HG03159 (cell line): Measurements from ENCODE around the gene THOC1.

Experiments
- ATAC-seq: cut with Tn5 transposase; IDR thresholded peaks from one replicate; pipeline ENCODE4 v1.9.1; 2021; ENCODE audit warnings: mild to moderate bottlenecking, moderate library complexity; ENCODE audit not compliant: unreplicated experiment

Gene THOC1

DNA sequence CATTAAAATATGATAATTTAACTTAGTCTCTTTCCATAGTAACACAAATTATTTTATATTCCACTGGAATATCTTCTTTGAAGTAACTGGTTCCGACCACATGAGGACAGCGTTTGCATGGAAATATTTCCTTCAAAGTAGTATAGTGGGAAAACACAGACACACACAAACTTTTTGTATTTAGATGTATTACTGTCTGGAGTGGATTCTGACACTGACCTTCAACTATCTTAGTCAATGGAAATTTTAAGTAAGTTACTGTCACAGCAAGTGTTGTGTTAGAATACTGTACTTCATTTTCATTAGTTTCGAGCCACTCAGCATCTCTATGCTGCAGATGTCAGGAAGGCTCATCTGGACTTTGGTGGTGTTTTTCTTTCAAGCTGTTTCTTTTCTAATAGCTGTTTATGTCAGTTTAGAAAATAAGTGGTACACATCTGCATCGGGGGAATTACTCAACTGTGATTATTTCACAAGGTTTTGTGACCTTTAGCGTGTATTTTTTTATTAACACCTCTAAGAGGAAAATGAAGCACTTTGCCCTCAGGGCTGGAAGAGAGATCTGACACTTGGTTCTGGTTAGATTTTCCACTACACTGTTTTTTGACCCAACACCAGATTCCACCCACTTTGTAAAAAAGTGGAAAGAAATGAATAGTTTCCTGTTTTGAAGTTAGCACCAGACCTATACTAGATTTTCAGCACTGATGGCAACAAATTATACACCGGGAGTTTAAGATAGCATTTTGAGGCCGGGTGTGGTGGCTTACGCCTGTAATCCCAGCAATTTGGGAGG, 18.9 kb upstream of the THOC1 start:
- ATAC-seq: no peak

DNA sequence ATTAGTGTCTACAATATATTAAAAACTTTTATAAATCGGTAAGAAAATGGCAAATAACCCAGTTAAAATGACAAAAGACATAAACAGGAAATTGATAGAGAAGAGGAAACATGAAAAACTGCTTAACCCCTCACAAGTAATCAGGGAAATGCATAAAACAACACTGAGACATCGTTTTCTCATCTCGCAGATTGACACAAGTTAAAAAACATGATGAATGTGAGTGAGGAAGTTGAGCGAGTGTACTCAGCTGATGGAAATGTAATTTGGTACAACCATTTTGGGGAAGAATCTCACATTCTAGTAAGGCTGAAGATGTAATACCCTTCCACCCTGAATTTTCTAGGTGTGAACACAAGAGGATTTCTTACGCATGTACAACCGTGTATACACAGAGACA, 18.0 kb upstream of the THOC1 start:
- ATAC-seq: no peak

DNA sequence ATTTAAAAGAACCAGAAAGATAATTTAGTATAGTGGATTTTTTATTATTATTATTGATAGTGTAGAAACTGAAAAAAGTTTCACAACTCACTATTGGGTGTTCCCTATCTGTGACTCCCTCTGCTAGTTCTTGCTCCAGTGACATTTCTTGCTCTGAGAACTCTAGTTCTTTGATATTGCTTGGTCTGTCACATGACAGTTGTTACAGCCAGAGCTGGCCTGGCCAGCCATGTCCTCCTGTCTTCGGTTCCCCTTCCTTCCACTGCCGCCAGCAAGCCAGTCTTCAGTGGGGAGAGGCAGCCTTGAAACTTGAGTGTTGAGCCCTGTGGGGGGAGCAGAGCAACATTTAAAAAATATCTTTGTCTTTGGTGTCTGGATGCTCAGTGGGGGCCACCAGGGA, 7.6 kb upstream of the THOC1 start:
- no peak for ATAC-seq

DNA sequence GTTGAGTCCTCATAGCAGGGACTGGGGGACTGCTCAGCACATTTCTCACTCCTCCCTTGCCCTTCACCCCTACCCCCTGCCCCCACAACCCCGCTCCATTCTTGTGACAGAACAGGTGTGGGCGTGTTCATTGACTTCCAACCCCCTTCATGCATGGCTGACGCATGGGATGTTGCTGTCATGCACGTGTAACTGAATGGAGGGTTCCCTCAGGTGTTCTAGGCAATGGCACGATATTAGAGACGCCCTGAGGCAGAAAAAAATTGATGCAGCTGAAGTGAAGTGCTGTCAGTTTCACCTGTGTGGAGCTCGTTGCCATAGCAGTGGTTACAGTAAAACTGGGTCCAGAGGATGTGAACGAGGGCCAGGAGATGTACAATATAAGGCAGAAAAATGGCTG, 6.5 kb upstream of the THOC1 start:
- no peak for ATAC-seq

DNA sequence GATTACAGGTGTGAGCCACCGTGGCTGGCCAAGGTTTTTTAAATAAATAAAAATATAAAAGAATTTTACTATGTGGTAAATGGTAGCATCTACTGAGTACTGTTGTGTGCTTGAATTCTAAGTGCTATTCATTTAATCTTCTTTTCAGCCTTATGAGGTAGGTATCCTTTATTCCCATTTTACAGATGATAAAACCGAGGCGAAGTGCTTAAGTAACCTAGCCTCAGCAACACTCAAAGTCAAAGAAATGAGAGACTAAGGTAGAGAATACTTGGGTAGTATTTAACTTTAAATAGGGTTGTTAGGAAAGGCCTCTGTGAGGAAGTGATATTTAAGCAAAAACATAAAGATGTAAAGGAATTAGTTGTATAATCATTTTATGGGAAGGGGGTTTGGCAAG, 5.7 kb upstream of the THOC1 start:
- no peak for ATAC-seq

DNA sequence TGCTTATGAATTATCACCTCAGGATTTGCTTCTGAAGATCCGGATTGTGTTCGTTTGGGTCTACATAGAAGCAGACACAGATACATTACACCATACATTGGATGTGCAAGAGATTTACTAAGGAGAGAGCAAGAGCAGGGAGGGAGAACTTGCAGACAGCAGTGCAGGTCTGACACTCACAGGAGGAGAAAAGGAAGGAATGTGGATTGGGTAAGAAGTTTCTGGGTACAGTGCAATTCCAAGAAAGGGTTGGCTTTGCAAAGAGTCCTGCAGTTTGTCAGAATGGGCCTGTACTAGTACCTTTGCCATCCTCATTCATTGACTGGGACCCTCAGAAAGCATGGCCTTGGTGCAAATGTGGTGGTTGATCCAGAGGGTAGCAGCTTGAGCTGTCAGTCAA, 4.8 kb upstream of the THOC1 start:
- no peak for ATAC-seq

DNA sequence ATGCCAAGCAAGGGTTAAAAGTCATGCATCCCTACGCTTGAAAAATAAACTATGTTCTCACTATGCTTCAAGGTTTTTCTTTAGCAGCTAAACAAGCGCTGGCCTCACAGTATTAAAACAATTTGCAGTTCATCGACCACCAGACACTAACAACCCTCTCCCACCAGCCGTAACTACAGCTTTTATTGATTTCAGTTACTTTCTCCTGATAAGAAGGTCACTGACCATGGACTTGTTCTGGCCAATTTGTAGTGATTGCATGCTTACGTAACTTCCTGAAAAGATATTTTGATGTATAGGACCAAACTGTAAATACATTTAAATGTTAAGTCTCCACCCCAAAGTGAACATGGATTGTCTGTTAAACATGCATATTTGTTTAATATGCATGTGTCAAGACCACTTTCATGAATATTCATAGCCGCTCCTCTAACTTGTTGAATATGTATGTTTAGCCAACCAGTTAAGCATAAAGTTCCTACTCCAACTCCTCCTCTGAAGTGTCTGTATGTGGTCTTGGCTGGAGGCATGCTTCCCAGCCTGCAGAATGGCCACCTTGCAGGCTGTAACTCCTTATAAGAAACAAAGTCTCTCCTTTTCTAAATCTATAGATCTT, 1.7 kb upstream of the THOC1 start:
- no peak for ATAC-seq

DNA sequence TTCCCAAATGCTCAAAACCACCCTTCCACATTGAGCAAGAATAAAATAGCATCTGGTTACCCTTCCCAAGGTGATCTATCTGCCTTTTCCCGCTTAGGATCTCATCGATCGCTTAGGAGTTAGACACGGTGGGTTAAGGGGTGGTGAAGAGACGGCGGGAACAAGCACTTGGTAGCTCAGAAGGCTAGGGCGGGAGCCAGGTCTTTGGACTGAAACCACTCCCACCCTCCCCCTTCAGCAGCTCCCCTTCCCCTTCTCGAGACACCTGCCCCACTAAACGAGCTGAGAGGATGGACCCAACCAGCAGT, 513 bp downstream of the THOC1 start:
- no peak for ATAC-seq

DNA sequence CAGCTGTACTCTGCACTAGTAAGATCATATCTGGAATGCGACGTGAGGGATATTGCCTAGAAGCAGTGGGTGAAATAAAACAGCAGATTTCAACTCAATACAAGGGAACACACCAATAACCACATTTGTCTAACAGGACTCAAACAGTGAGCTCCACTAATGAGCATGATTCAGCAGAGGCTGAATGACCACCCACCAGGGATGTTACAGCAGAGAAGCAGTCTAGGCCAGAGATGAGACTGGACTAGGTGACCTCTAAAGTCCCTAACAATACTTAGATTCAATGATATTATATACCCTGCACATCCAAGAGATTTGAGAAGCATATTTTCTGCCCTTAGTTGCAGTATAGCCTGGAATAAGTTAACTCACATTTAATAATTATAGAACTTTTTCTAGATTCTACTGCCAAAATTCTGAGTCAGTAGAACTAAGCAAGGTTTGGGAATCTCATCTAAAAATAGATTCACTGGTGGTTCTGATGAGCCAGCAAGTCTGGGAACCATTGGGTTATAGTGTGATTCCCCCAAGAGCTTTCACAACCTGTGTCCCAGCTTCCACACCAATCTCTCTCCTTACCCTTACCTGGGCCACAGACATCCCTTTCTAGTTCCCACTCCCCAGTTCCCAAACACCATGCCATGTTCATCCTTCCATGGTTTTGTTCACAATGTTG, 6.3 kb downstream of the THOC1 start:
- ATAC-seq: no peak

DNA sequence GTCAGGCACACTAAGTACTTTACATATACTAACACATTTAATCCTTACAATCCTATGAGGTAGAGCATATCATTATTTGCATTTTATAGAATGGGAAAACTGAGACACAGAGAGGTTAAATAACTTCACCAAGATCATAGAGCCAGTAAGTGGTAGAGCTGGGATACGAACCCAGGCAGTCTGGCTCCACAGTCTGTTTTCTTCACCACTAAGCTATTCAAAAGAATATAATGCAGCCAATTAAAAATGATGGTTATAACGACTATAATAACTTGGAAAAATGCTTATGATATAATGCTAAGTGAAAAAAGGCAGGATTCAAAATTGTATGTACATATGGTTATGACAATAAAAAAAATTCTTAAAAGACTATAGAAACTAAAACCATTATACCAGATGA, 7.3 kb downstream of the THOC1 start:
- ATAC-seq: no peak

DNA sequence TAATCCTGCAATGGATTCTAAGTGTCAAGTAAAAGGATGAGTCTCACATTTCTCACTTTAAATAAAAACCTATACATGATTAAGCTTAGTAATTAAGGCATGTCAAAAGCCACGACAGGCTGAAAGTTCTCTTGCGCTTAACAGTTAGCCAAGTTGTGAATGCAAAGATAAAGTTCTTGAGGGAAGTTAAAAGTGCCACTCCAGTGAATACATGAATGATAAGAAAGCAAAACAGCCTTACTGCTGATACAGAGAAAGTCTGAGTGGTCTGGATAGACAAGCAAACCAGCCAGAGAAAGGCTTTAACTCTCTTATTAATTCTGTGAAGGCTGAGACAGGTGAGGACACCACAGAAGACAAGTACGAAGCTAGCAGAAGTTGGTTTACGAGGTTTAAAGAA, 12.7 kb downstream of the THOC1 start:
- no peak for ATAC-seq

DNA sequence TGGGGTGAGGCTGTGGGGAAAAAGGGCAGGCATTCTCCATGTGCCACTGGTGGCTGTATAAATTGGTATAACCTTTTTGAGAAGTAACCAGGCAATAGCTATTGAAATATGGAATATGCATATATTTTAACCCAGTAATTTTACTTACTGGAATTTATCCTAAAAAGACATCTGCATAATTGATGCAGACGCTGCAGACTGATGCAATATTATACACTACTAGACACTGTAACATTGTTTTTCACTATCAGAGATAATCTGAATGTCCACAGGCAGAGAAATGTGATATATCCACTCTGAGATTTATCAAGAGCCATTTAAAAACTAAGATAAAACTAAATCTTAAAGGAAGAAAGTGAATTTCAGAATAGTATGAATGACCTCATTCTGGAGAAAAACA, 14.7 kb downstream of the THOC1 start:
- ATAC-seq: no peak

DNA sequence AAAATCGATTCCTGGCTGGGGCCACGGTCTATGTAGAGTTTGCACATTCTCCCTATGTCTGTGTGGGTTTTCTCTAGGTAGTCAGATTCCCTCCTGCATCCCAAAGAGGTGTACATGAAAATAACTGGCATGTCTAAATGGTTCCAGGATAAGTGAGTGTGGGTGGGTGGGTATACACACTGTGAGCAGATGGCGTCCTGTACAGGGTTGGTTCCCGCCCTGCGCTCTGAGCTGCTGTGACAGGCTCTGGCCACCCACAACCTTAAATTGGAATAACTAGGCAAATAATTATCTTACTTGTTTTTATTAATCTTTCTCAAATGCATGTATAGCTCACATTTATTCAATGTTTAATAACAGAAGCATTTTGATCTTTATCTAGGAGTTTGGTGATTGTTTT, 16.3 kb downstream of the THOC1 start:
- ATAC-seq: no peak

DNA sequence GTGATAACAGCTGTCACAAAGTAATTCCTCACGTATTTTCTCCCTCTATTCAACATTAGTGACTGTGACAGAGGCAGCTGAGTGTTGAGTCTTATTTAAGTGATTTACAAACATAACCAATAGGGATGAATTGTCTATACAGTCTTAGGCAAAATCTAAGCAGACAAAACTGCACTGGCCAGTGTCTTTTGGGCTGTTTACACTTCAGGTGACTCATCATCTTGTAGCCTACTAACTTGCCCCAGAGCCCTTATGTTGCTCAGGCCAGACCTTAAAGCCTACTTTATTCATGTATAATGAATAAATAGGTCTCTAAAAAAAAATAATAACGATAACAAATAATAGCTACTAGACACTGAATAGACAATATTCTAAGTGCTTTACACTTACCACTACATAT, 17.2 kb downstream of the THOC1 start:
- ATAC-seq: no peak

DNA sequence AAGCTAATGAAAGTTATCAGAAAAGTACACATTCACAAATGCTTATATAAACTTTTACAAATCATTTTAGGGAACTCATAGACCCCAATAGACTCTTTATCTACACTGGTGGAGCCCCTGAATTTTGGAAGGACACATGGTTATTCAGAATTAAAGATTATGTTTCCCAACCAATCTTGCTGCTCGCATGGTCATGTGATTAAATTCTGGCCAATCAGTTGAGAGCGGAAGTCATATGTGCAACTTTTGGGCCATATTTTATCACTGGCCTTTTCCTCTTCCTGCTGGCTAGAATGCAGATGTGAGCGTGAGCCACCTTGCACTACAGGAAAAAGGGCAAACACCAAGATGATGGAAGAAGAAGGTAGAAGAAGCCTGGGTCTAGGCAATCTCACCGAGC, 19.8 kb downstream of the THOC1 start:
- no peak for ATAC-seq

DNA sequence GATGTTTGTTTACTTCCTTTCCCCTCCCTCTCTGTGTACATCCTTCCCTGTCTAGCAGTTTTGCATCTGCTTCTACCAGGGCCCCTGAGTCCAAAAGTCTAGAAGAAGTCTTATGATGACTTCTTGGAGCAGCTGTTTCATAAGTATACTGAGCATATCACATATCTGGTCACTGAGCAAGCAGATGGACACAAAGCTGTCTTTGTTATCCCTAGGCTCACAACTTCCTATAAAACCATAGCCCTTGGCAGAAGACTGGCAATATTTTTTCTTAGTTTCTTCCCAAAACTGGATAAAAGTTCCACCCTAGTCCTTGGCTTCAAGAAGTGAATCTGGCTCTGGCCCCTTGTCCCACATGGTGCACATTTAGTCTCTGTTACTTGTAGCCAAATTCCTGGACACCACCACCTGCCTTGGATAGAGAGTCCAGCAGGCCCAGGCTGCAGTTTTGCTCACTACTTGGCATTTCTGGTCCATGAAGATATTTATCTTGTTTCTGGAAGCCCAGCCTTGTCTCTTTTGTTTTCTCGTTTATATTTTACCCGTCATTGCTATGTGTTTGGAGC, 22.5 kb downstream of the THOC1 start:
- no peak for ATAC-seq

DNA sequence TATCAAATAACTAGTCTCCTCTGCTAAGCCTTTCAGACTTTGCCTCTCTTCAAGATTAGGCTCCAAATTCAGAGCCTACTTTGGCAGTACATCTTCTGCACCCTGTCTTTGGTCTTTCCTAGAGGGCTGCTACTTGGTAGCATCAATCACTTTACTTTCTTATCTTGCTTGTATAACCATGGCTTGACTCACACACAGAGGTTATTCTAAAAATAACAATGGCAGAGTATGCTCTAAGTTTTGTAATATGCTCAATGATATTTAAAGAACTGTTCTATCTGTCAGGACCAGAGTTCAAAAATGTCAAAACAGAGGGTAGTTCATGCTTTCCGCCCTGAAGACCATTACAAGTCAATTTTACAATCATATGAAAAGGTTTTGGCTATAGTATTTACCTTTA, 27.7 kb downstream of the THOC1 start:
- no peak for ATAC-seq

DNA sequence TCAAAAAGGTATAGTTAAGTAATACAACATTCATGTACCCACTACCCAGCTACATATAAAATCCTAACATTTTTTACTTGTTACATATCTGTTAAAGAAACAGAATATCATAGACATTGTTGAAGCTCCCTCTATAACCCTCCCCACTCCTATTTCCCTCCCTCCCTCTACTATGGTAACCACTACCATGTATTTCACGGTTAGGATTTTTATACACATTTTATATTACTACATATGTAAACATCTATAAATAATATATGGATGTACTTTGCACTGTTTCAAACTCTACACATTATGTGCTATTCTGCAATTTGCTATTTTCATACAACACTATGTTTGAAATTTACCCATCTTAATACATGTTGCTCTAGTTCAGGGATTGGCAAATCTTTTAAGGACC, 36.3 kb downstream of the THOC1 start:
- no peak for ATAC-seq

DNA sequence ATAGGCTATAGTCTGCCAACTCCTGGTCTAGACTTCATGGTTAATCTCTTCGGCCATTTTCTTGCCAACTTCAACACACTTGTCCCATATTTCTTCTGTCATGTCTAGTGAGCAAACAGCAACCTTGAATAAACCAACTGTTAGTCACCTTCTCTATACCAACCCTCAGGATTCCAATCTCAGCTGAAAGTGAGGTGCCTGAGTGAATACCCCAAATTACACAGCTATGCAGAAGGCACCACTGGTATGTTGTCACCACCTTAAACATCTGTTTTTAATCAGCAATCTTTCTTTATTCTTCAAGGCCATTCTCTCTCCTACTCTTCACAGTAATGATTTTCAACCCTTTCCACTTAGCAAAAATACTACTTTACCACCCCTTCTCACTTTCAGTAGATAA, 39.3 kb downstream of the THOC1 start:
- no peak for ATAC-seq

DNA sequence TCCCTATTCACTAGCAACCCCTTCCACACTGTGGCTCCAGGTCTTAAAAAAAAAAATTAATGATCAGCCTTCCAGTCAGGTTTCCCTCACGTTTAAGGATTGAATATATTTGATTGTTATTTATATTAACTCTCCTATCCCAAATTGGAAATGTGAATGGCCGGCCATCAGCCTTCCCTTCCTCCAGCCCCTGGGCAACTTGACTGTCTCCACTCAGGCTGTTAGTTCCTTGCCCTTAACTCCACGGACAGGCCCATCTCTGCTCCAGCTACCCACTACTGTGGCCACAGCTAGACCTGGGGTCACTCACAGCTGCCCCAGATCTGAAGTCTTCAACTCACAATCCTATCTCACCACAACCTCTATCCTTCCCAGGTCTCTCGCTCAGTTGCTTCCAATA, 39.9 kb downstream of the THOC1 start:
- no peak for ATAC-seq

DNA sequence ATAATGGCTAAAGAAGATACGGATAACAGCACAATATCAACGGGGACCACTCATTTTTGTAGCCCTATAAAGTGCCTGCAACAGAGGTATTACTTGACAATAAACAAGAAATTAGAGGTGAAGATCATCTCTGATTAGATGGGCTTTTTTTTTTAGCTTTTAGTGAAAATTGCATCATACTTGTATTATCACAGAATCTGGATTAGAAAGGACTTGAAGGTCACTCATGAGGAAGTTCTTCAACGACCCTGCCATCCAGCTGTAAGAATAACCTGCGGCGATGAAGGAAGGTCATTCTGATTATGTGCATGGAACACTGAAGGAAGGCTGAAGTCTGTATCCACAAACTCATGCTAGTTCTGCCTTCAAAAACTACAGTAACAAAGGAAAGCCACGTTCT, 40.5 kb downstream of the THOC1 start:
- ATAC-seq: no peak

DNA sequence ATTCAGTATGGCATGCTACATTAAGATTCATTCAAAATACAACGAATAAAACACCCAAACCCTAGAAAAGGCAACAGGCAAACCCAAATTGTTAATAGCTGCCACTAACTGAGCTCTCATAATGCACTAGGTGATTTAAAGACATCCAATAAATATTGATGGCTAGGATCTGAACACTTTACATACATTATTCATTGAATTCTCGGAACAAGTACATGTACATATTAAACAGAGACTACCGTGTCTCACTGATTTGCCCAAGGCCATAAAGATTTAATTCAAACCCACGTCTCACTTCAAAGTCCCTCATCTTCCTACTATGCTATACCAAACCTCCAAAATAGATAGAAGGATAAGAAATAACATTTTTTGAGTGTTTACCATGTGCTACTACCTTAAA, 42.1 kb downstream of the THOC1 start:
- ATAC-seq: no peak
